HG02973 (cell line): Measurements from ENCODE around the gene OTUD7B.
"Not testable (repeated sequence)": the region's sequence is repeated elsewhere in the genome, so short reads cannot be mapped to it uniquely, and the experiment has no call there.

ENCODE experiments used
- ATAC-seq: cut with Tn5 transposase; IDR thresholded peaks from one replicate; pipeline ENCODE4 v1.9.1; 2021; ENCODE audit warnings: moderate library complexity; ENCODE audit not compliant: unreplicated experiment

OTUD7B gene

GRCh38 chr1:150010393-150011115 lies at the start of gene OTUD7B:
Gene OTUD7B, minus strand, starts transcription at chr1:150010726. Its CDS starts 33,216 bp downstream, at chr1:149977510.
- peak; percentile 75 for ATAC-seq

GRCh38 chr1:150060260-150060659 lies 49.7 kb upstream of the OTUD7B start:
- no peak for ATAC-seq

GRCh38 chr1:150056407-150056806 lies 45.9 kb upstream of the OTUD7B start:
- no peak for ATAC-seq

GRCh38 chr1:150055507-150055906 lies 45.0 kb upstream of the OTUD7B start:
- not testable (repeated sequence) for ATAC-seq

GRCh38 chr1:150053926-150054325 lies 43.4 kb upstream of the OTUD7B start:
- ATAC-seq: no peak

GRCh38 chr1:150051905-150052412 lies 41.4 kb upstream of the OTUD7B start:
- ATAC-seq: not testable (repeated sequence)

- ATAC-seq: no peak
Measured at GRCh38 chr1:150051089-150051373, 40.5 kb upstream of the OTUD7B start.

GRCh38 chr1:150049926-150050325 lies 39.4 kb upstream of the OTUD7B start:
- ATAC-seq: no peak

GRCh38 chr1:150034336-150034735 lies 23.8 kb upstream of the OTUD7B start:
- ATAC-seq: no peak

GRCh38 chr1:150028322-150028721 lies 17.8 kb upstream of the OTUD7B start:
- no peak for ATAC-seq

- ATAC-seq: no peak
Measured at GRCh38 chr1:150024156-150024555, 13.6 kb upstream of the OTUD7B start.

- ATAC-seq: no peak
Measured at GRCh38 chr1:150022357-150022756, 11.8 kb upstream of the OTUD7B start.

- no peak for ATAC-seq
Measured at GRCh38 chr1:150021191-150021694, 10.7 kb upstream of the OTUD7B start.

GRCh38 chr1:150020711-150021110 lies 10.2 kb upstream of the OTUD7B start:
- ATAC-seq: no peak

- no peak for ATAC-seq
Measured at GRCh38 chr1:150018165-150018564, 7.6 kb upstream of the OTUD7B start.

GRCh38 chr1:150017206-150017750 lies 6.8 kb upstream of the OTUD7B start:
- no peak for ATAC-seq

GRCh38 chr1:150015651-150016131 lies 5.2 kb upstream of the OTUD7B start:
- ATAC-seq: no peak

GRCh38 chr1:150012611-150013010 lies 2.1 kb upstream of the OTUD7B start:
- ATAC-seq: no peak

GRCh38 chr1:150009604-150010392 lies 728 bp downstream of the OTUD7B start:
- peak; percentile 13 for ATAC-seq

GRCh38 chr1:150008699-150009098 lies 1.8 kb downstream of the OTUD7B start:
- no peak for ATAC-seq

GRCh38 chr1:150006881-150007421 lies 3.6 kb downstream of the OTUD7B start:
- ATAC-seq: no peak
